ENCODE data around the gene CACNG1.
"Not testable (repeated sequence)": the region's sequence is repeated elsewhere in the genome, so short reads cannot be mapped to it uniquely, and the experiment has no call there.

CACNG1 gene

DNA sequence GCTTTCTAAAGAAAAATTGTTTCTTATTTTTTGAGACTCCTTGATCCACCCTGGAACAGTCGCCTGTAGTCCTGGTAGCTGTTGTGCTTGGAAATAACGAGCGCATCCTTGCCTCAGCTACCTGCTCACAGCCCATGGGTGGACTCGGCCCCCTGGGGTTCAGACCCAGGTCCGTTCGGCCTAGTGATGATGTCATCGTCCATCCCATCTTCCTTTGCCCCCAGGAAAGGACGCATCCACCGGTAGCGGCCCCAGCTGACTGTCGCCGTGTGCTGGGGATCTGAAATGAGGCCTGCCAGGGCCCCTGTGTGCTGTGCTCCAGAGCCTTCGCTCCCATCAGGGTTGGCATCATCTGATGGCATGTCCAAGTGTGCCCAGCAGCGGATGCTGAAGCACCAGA lies 12.0 kb upstream of the CACNG1 start:
- TF ChIP-seq, protein P1, sequence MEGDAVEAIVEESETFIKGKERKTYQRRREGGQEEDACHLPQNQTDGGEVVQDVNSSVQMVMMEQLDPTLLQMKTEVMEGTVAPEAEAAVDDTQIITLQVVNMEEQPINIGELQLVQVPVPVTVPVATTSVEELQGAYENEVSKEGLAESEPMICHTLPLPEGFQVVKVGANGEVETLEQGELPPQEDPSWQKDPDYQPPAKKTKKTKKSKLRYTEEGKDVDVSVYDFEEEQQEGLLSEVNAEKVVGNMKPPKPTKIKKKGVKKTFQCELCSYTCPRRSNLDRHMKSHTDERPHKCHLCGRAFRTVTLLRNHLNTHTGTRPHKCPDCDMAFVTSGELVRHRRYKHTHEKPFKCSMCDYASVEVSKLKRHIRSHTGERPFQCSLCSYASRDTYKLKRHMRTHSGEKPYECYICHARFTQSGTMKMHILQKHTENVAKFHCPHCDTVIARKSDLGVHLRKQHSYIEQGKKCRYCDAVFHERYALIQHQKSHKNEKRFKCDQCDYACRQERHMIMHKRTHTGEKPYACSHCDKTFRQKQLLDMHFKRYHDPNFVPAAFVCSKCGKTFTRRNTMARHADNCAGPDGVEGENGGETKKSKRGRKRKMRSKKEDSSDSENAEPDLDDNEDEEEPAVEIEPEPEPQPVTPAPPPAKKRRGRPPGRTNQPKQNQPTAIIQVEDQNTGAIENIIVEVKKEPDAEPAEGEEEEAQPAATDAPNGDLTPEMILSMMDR (IDR thresholded peaks at IDR 0.05; ENCODE audit: low read depth, low read length, missing control alignments), result no peak
- no peak overlapping the region for H3K4me3 ChIP-seq (ENCODE audit: low read depth, low read length)
- DNase-seq (ENCODE audit: low read depth), result no peak
- in situ Hi-C loops (cut with HindIII; ENCODE audit: low sequenced_read_pairs), result no loop called here

DNA sequence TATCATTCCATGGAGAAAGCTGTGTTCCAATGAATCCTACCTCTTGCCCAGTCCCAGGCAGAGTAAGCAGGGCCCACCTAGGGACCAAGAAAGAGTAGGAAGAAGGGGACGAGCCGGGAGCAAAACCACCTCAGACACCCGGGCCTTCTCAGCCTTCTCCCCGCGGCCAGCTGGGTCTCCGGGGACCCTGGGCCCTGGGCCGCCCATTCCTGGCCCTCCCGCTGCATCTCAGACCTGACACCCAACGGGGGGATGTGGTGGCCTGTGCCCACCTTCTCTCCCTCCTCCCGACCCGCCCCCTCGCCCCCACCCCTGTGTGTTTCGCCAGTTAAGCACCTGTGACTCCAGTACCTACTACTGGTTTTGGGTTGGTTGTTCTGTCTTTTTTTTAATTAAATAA lies 11.4 kb upstream of the CACNG1 start:
- in situ Hi-C loops (cut with HindIII; ENCODE audit: low sequenced_read_pairs), result no loop called here

DNA sequence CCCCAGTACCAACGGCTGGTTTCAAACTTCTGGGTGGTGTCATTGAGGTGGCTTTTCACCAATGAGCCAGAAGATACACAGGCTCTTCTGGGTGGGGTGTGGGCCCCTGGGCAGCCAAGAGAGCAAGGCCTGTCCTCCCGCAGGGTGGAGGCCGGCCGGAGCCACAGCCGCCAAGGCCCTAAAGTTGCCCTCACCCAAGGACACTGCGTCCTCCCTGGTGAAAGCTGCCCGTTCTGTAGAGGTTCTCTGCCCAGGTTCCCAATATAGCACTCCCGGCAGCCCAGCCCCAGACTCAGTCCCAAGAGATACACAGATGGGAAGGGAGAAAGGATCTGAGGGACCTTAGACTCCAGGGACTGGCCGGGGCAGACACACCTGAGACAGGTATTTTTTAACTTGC lies 10.7 kb upstream of the CACNG1 start:
- DNase-seq (ENCODE audit: low read depth), result no peak
- no peak overlapping the region for H3K4me3 ChIP-seq (ENCODE audit: low read depth, low read length)
- TF ChIP-seq, protein P1 (IDR thresholded peaks at IDR 0.05; ENCODE audit: low read depth, low read length, missing control alignments), result no peak
- in situ Hi-C loops (cut with HindIII; ENCODE audit: low sequenced_read_pairs), result no loop called here

More for the DNA sequence above, 11.4 kb upstream of the CACNG1 start:
- DNase-seq (ENCODE audit: low read depth), result no peak
- no peak overlapping the region for H3K4me3 ChIP-seq (ENCODE audit: low read depth, low read length)
- TF ChIP-seq, protein P1 (IDR thresholded peaks at IDR 0.05; ENCODE audit: low read depth, low read length, missing control alignments), result no peak

DNA sequence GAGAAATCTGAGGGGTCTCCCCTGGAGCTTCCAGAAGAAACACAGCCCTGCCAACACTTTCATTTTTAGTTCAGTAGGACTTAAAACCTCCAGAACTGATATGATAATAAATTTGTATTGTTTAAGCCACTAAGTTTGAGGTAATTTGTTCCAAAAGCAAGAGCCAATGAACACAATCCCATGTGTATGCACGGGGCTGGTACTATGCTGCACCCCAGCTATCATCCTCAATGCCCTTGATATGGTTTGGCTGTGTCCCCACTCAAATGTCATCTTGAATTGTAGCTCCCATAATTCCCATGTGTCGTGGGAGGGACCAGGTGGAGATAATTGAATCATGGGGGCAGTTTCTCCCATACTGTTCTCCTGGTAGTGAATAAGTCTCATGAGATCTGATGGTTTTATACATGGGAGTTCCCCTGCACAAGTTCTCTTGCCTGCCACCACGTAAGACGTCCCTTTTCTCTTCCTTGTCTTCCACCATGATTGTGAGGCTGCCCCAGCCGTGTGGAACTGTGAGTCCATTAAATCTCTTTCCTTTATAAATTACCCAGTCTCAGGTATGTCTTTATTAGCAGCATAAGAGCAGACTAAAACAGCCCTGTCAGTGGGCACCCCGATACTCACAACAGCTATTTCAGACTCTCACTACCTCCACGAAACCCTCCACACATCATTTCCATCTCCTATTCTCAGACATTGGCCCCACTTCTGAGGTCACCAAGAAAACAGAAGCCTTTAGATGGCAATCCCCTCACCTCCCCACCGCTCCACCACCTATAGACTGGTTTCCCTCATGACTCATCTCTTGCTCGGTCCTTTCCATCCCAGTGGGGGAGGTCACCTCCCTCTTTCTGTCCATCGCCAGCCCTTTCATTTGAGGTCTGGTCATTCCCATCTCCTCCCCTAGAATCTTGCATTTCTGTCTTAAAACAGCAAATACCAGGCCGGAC lies 8.9 kb upstream of the CACNG1 start:
- TF ChIP-seq, protein P1 (IDR thresholded peaks at IDR 0.05; ENCODE audit: low read depth, low read length, missing control alignments), result no peak
- no peak for DNase-seq (ENCODE audit: low read depth)
- H3K4me3 ChIP-seq (ENCODE audit: low read depth, low read length), result no peak overlapping the region
- in situ Hi-C loops (cut with HindIII; ENCODE audit: low sequenced_read_pairs), result no loop called here

DNA sequence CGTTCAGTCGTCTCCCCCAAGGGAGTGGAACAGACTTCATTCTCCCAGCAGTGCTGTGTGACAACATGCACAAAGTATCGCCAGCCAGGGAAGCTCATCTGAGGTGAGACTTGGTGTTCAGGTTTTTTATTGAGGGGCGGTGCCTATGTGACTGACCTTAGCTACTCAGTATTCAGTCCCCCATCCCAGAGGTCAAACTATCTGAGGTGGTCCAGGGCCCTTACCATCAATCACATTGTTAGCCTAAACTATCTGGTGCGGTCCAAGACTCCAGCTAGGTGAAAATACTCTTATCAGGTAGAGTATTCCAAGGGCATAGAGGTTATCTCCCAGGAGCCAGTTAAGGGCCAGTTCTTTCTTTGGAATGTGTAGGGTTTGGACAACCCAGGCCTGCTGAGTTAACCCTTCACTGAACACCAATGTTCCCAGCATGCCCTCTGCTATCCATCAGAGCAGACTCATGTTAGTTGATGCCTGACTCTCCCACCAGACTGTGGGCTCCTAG lies 5.4 kb upstream of the CACNG1 start:
- in situ Hi-C loops (cut with HindIII; ENCODE audit: low sequenced_read_pairs), result no loop called here
- TF ChIP-seq, protein P1 (IDR thresholded peaks at IDR 0.05; ENCODE audit: low read depth, low read length, missing control alignments), result no peak
- no peak overlapping the region for H3K4me3 ChIP-seq (ENCODE audit: low read depth, low read length)
- no peak for DNase-seq (ENCODE audit: low read depth)

GRCh38 chr17:67040652-67041051 lies 3.7 kb upstream of the CACNG1 start:
- TF ChIP-seq, protein P1 (IDR thresholded peaks at IDR 0.05; ENCODE audit: low read depth, low read length, missing control alignments), result no peak
- no peak overlapping the region for H3K4me3 ChIP-seq (ENCODE audit: low read depth, low read length)
- in situ Hi-C loops (cut with HindIII; ENCODE audit: low sequenced_read_pairs), result no loop called here
- no peak for DNase-seq (ENCODE audit: low read depth)

DNA sequence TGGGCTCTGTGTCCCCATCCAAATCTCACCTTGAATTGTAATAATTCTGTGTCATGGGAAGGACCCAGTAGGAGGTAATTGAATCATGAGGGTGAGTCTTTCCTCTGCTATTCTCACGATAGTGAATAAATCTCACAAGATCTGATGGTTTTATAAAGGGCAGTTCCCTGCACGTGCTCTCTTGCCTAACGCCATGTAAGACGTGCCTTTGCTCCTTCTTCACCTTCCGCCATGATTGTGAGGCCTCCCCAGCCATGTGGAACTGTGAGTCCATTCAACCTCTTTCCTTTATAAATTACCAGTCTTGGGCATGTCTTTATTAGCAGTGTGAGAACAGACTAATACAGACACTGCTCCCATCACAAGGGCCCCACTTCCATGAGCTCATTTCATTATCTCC lies 3.2 kb upstream of the CACNG1 start:
- DNase-seq (ENCODE audit: low read depth); H3K4me3 ChIP-seq (ENCODE audit: low read depth, low read length); in situ Hi-C loops (cut with HindIII; ENCODE audit: low sequenced_read_pairs): not testable (repeated sequence)

All from astrocyte of the cerebellum (primary cell).